A549 (cell line): ENCODE results near the gene STYXL1. TPM values are rescaled to one million over a fixed set of nuclear protein-coding genes. Genes with fewer than 3 reads are reported as not detected.

Experiments used
- ATAC-seq, 2 experiments: fragments of 200-7000 bp in 1 of 2; fragments of >200 bp in 1 of 2; cut with Nextera tagmentation in 1 of 2; cut with Tn5 transposase in 1 of 2; 3 replicates each; pipeline versions ENCODE4 v1.8.0 to v1.9.1; 2018 to 2020; ENCODE audit warnings: mild to moderate bottlenecking in 1 of 2, moderate library complexity in 1 of 2
- CTCF ChIA-PET: fragments of 300-600 bp; sonication (Branson Sonifier 250); formaldehyde crosslinking; extraction: SDS; loops from one replicate; lab custom pipeline; 2021; ENCODE audit warnings: antibody characterized with exemption, inconsistent platforms; lab: Yijun Ruan, JAX
- POLR2A ChIA-PET: fragments of 350-600 bp; formaldehyde crosslinking; extraction: SDS; loops from one replicate; lab custom pipeline; 2021; ENCODE audit warnings: antibody characterized with exemption, inconsistent platforms; lab: Yijun Ruan, JAX
- DNase-seq, 2 experiments: peaks; one replicate each; pipeline versions ENCODE4 v3.0.0 to v3.0.0-alpha.2; 2011 to 2016; ENCODE audit warnings: low read depth in 1 of 2, low spot score in 1 of 2
- FAIRE-seq: peaks from 2 replicates; lab custom pipeline; 2011; peaks lifted over from hg19 to GRCh38; lab: Jason Lieb, UNC
- H3K27ac ChIP-seq, 2 experiments: fragments of >200 bp; sonication (Bioruptor Twin); formaldehyde crosslinking; 3 replicates each; pipeline ENCODE4 v1.5.1; 2016 to 2017
- H3K4me1 ChIP-seq: fragments of >200 bp; sonication (Bioruptor Twin); formaldehyde crosslinking; 3 replicates; pipeline ENCODE4 v1.6.1; 2016
- H3K4me2 ChIP-seq: fragments of >200 bp; sonication (Bioruptor Twin); formaldehyde crosslinking; 3 replicates; pipeline ENCODE4 v1.6.1; 2016
- H3K4me3 ChIP-seq: fragments of >200 bp; sonication (Bioruptor Twin); formaldehyde crosslinking; 3 replicates; pipeline ENCODE4 v1.5.1; 2016
- H3K9me3 ChIP-seq: fragments of >200 bp; sonication (Bioruptor Twin); formaldehyde crosslinking; 3 replicates; pipeline ENCODE4 v1.6.1; 2016
- CBX2 ChIP-seq: fragments of 200-600 bp; sonication (generic); IDR thresholded peaks from 2 replicates; pipeline ENCODE4 v1.6.1; 2016; ENCODE audit warnings: low read depth, mild to moderate bottlenecking, borderline replicate concordance
- CBX8 ChIP-seq: fragments of 200-600 bp; sonication (generic); IDR thresholded peaks from 2 replicates; pipeline ENCODE4 v1.6.1; 2016
- FOSL2 ChIP-seq, 2 experiments: fragments of 450-650 bp in 1 of 2; fragments of >200 bp in 1 of 2; sonication (Bioruptor Twin) in 1 of 2; formaldehyde crosslinking; IDR thresholded peaks; 2 replicates each; pipeline versions ENCODE4 v1.5.0 to v1.6.1; 2016 to 2020; ENCODE audit warnings: mild to moderate bottlenecking in 1 of 2, moderate library complexity in 1 of 2
- GATA3 ChIP-seq: IDR thresholded peaks from 2 replicates; pipeline ENCODE4 v1.6.1; 2012; ENCODE audit warnings: borderline replicate concordance
- HOXA7 ChIP-seq: fragments of 250-450 bp; sonication (Bioruptor Pico); IDR thresholded peaks from 2 replicates; pipeline ENCODE4 v1.5.0; 2020; ENCODE audit warnings: mild to moderate bottlenecking, moderate library complexity
- HOXB13 ChIP-seq: fragments of 250-450 bp; sonication (Bioruptor Pico); IDR thresholded peaks from 2 replicates; pipeline ENCODE4 v1.5.0; 2020; ENCODE audit warnings: low read depth, mild to moderate bottlenecking, moderate library complexity
- KDM1A ChIP-seq: fragments of 200-600 bp; sonication (generic); IDR thresholded peaks from 2 replicates; pipeline ENCODE4 v1.6.1; 2016; ENCODE audit warnings: low read depth, mild to moderate bottlenecking
- KDM5A ChIP-seq: fragments of 200-600 bp; sonication (generic); IDR thresholded peaks from 2 replicates; pipeline ENCODE4 v1.6.1; 2016; ENCODE audit warnings: antibody characterized with exemption, mild to moderate bottlenecking
- MAFK ChIP-seq: fragments of 450-650 bp; IDR thresholded peaks from 2 replicates; pipeline ENCODE4 v1.6.1; 2014; ENCODE audit not compliant: partially characterized antibody
- MYC ChIP-seq: IDR thresholded peaks from 2 replicates; pipeline ENCODE4 v1.6.1; 2012; ENCODE audit warnings: mild to moderate bottlenecking, inconsistent platforms, low read length, improper control_type of control experiment, borderline replicate concordance
- PHF8 ChIP-seq: fragments of 200-600 bp; sonication (generic); IDR thresholded peaks from 2 replicates; pipeline ENCODE4 v1.6.1; 2016; ENCODE audit warnings: low read depth, mild to moderate bottlenecking, antibody characterized with exemption, moderate library complexity, borderline replicate concordance
- POLR2AphosphoS2 ChIP-seq: conservative IDR thresholded peaks from 2 replicates; pipeline ENCODE4 v1.6.1; 2012; ENCODE audit warnings: low read length, improper control_type of control experiment, inconsistent platforms
- TP53 ChIP-seq: fragments of 250-450 bp; sonication (Bioruptor Pico); IDR thresholded peaks from 2 replicates; pipeline ENCODE4 v1.5.0; 2021; ENCODE audit warnings: mild to moderate bottlenecking, moderate library complexity
- ZC3H11A ChIP-seq: fragments of 450-650 bp; IDR thresholded peaks from 2 replicates; pipeline ENCODE4 v1.6.1; 2014; ENCODE audit warnings: antibody characterized with exemption, mild to moderate bottlenecking
- ZFP36 ChIP-seq: fragments of 450-650 bp; IDR thresholded peaks from 2 replicates; pipeline ENCODE4 v1.6.1; 2014; ENCODE audit warnings: borderline replicate concordance; ENCODE audit not compliant: partially characterized antibody
- ZSCAN20 ChIP-seq: fragments of 250-450 bp; sonication (Bioruptor Pico); IDR thresholded peaks from 2 replicates; pipeline ENCODE4 v1.8.0; 2022; ENCODE audit warnings: mild to moderate bottlenecking, moderate library complexity
- WGBS: methylation state at CpG from one replicate; pipeline ENCODE4 v1.1.6; 2017; ENCODE audit errors: missing lambda C conversion rate; 5-methylcytosine and 5-hydroxymethylcytosine counted together
- polyA plus RNA-seq, 4 experiments: library from polyadenylated mRNA; depleted of rRNA in 3 of 4; stranded (reverse); fragments of >200 nt; fragmentation: RNase III in 1 of 4; extraction: RNeasy Plus Mini Kit Qiagen cat#74134 plus additional on column Dnase treatment in 1 of 4; gene quantifications; 2 replicates in 3 of 4; 3 replicates in 1 of 4; pipeline ENCODE4 v1.2.3, GENCODE V29; 2011 to 2017
- TF ChIP-seq, protein P1 (sequence below): fragments of 250-450 bp; sonication (Bioruptor Pico); IDR thresholded peaks from 2 replicates; pipeline ENCODE4 v1.5.0; 2021; ENCODE audit warnings: mild to moderate bottlenecking, moderate library complexity, borderline replicate concordance
- TF ChIP-seq, protein P2 (sequence below): IDR thresholded peaks from 2 replicates; pipeline ENCODE4 v1.6.1; 2012
- TF ChIP-seq, protein P3 (sequence below): IDR thresholded peaks from 2 replicates; pipeline ENCODE4 v1.6.1; 2012; ENCODE audit warnings: low read depth, borderline replicate concordance
- TF ChIP-seq, protein P4 (sequence below): fragments of 250-450 bp; sonication (Bioruptor Pico); IDR thresholded peaks from 2 replicates; pipeline ENCODE4 v1.5.0; 2020; ENCODE audit warnings: low read depth, mild to moderate bottlenecking, moderate library complexity

STYXL1 gene
- polyA plus RNA-seq, 2 of the 4 experiments (the other 2 are of a cell fraction) = 36.0 to 76.8 TPM

DNA sequence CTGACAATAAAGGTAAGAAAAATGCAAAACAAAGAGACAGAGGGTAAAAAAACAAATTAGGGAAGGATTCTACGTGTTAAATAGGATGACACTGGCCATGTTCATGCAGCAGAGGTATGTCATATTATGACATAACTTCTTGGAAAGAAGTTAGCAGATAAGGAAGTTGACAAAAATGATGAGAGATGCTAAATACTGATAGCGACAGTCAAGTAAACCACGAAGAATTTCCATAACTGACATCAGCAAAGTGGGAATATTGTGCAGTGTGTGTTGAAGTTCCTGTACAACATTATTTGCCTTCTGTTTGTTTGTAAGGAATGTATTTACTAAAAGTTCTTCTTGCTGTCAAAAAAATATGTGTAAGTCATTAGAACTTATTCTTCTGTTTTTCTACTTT, 29.6 kb upstream of the STYXL1 start:
- H3K4me3 ChIP-seq = no peak overlapping the region
- H3K27ac ChIP-seq = peak overlapping the region; percentile 47 to 73; a peak in 5 of 6 replicates
- H3K4me1 ChIP-seq = peaks cover 29% of the 10 kb centered on the region
- WGBS = 30% methylated on average over 3 of the region's 3 CpGs
- DNase-seq = no peak
- TF ChIP-seq, protein P1, sequence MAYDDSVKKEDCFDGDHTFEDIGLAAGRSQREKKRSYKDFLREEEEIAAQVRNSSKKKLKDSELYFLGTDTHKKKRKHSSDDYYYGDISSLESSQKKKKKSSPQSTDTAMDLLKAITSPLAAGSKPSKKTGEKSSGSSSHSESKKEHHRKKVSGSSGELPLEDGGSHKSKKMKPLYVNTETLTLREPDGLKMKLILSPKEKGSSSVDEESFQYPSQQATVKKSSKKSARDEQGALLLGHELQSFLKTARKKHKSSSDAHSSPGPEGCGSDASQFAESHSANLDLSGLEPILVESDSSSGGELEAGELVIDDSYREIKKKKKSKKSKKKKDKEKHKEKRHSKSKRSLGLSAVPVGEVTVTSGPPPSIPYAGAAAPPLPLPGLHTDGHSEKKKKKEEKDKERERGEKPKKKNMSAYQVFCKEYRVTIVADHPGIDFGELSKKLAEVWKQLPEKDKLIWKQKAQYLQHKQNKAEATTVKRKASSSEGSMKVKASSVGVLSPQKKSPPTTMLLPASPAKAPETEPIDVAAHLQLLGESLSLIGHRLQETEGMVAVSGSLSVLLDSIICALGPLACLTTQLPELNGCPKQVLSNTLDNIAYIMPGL (CRISPR knock-in tag) = no peak
- no peak for TF ChIP-seq ZC3H11A
- peak; percentile 61; the same call in 1 of the 2 replicates for TF ChIP-seq GATA3
- no peak for TF ChIP-seq FOSL2 (IDR thresholded peaks at IDR 0.05)
- TF ChIP-seq FOSL2 (CRISPR knock-in tag; IDR thresholded peaks at IDR 0.05) = 0 out of 2 replicates have a peak, but pooled peaks have one; percentile 3
- no peak for TF ChIP-seq PHF8
- TF ChIP-seq MAFK = peak; percentile 61
- CTCF ChIA-PET = no interaction called here
- FAIRE-seq = peak; percentile 59
- 0 out of 3 replicates have a peak, but pooled peaks cover 7% of the 10 kb centered on the region for H3K9me3 ChIP-seq
- POLR2A ChIA-PET = no interaction called here
- no peak for ATAC-seq
- H3K4me2 ChIP-seq = peak overlapping the region; percentile 39; the same call in 1 of the 3 replicates

DNA sequence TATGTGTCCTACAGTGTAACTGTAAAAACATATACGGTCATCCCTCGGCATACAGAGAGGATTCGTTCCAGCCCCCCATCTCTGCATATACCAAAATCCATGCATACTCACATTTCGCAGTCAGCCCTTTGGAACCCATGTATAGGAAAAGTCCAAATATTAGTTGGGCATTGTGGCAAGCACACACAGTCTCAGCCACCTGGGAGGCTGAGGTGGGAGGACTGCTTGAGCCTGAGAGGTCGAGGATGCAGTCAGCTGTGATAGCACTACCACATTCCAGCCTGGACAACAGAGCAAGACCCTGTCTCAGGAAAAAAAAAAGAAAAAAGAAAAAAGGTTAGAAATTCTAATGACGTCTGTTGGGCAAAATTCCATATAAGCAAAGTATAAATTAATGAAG, 29.2 kb upstream of the STYXL1 start:
- CTCF ChIA-PET = interaction anchor here (0.6 kb wide), 1 partner anchor 205 kb away, joined by 4 read pairs; no protein-coding TSS in a partner anchor
- TF ChIP-seq CBX8 = no peak
- TF ChIP-seq ZFP36 = no peak
- no peak for TF ChIP-seq HOXB13 (CRISPR knock-in tag)
- no peak for TF ChIP-seq MYC
- TF ChIP-seq ZSCAN20 (CRISPR knock-in tag) = no peak
- TF ChIP-seq, protein P2, sequence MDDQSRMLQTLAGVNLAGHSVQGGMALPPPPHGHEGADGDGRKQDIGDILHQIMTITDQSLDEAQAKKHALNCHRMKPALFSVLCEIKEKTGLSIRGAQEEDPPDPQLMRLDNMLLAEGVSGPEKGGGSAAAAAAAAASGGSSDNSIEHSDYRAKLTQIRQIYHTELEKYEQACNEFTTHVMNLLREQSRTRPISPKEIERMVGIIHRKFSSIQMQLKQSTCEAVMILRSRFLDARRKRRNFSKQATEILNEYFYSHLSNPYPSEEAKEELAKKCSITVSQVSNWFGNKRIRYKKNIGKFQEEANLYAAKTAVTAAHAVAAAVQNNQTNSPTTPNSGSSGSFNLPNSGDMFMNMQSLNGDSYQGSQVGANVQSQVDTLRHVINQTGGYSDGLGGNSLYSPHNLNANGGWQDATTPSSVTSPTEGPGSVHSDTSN = no peak
- no peak for TF ChIP-seq POLR2AphosphoS2
- no peak for TF ChIP-seq KDM1A
- TF ChIP-seq, protein P3, sequence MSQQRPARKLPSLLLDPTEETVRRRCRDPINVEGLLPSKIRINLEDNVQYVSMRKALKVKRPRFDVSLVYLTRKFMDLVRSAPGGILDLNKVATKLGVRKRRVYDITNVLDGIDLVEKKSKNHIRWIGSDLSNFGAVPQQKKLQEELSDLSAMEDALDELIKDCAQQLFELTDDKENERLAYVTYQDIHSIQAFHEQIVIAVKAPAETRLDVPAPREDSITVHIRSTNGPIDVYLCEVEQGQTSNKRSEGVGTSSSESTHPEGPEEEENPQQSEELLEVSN = no peak
- no peak for TF ChIP-seq CBX2
- no peak for TF ChIP-seq TP53 (CRISPR knock-in tag)
- no peak for TF ChIP-seq KDM5A
- TF ChIP-seq, protein P4, sequence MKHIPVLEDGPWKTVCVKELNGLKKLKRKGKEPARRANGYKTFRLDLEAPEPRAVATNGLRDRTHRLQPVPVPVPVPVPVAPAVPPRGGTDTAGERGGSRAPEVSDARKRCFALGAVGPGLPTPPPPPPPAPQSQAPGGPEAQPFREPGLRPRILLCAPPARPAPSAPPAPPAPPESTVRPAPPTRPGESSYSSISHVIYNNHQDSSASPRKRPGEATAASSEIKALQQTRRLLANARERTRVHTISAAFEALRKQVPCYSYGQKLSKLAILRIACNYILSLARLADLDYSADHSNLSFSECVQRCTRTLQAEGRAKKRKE (CRISPR knock-in tag) = no peak
- no peak for TF ChIP-seq HOXA7
- ATAC-seq = no peak
- WGBS = 85% methylated on average over 6 of the region's 6 CpGs
- POLR2A ChIA-PET = no interaction called here
- Histone ChIP-seq H3K4me2 (peak overlapping the region; percentile 39; the same call in 1 of the 3 replicates), H3K4me1 (peaks cover 25% of the 10 kb centered on the region), H3K4me3 (no peak overlapping the region), H3K27ac (peak overlapping the region; percentile 47 to 63; a peak in 5 of 6 replicates), H3K9me3 (0 out of 3 replicates have a peak, but pooled peaks cover 7% of the 10 kb centered on the region)
- no peak for FAIRE-seq
- DNase-seq = no peak
